Stimulated activated CD4-positive, alpha-beta T cell treated with anti-CD3 and anti-CD28 coated beads, Interleukin-4, amount 100 ng/mL, for 1 hour (primary cell): Measurements from ENCODE around the gene EFEMP1.

Source experiments
- DNase-seq: peaks from one replicate; pipeline ENCODE4 v3.0.0-alpha.2; 2020

The EFEMP1 gene

DNA sequence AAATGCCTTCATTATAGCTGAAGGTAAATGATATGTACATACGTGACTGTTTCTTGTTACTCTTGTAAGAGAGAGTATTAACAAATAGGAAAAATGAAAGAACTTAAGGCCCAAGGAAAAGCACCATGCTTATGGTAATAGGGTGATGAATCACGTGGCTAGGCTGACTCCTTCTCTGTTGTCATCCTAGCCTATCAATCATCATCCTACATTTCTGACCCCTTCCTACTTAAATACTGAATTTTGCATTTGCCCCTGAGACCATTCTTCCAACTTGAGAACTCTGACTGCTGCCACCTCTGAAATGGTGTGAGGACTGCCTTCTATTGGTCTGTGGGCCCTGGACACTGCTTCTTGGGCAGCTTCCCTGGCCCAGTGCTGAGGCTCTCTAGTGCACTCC, 28.9 kb downstream of the EFEMP1 start:
- DNase-seq, result no peak

DNA sequence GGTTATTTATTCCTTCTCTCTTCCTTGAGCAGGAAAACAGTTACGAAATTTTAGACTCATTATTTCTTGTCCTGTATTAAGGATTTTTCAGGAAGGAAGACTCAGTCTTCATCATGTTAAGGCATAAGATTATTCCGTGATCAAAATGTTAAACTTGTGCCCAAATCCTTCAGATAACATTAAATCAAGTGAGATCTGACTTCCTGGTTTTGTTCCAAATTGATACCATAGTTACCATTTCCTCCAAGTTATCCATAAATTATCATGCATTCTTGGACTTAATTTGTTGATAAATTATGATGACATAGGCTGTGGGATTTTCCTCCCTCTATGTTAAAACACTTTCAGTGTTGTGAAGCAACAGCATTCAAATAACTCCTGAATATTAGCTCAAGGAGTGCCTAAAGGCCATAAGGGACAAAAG, 31.9 kb downstream of the EFEMP1 start:
- DNase-seq, result no peak

DNA sequence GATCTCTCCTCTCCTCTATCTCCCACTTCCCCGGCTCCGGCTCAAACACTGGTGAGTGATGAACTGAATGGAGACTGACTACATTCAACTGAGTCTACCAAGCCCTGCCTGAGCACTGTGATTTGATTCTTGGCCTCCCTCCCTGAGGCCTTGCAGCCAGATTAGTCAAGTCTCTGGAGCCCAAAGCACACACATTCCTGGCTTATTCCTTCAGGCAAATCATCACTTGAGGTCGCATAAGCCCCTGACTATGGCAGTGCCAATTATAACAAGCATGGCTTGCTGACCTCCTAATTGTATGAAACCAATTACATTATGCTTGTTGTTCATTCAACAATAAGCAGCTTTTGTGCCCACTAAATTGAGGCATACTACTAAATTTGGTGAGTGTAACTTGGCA, 34.6 kb downstream of the EFEMP1 start:
- no peak for DNase-seq

DNA sequence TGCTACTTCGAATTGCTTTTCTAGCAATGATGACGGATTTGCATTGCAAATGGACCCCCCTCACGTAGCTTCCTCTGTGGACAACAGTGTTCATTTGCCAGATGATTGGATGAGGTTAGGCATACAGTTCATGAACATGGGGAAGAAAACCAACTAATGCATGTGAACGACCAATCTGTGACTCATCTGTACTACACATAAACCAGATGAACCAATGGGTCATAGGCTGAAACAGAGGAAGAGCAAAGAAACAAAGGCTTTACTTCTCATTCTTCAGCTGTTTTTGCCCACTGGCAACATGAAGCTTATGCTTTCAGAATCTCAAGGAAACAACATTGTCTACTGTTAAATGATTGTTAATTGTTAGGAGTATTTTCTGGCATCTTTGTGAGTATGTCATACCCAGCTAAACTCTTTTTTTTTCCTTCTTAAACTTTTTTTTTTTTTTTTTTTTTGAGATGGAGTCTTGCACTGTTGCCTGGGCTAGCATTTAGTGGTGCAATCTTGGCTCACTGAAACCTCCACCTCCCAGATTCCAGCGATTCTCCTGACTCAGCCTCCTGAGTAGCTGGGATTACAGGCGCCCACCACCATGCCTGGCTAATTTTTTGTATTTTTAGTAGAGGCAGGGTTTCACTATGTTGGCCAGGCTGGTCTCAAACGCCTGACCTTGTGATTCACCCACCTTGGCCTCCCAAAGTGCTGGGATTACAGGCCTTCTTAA, 35.5 kb downstream of the EFEMP1 start:
- no peak for DNase-seq

DNA sequence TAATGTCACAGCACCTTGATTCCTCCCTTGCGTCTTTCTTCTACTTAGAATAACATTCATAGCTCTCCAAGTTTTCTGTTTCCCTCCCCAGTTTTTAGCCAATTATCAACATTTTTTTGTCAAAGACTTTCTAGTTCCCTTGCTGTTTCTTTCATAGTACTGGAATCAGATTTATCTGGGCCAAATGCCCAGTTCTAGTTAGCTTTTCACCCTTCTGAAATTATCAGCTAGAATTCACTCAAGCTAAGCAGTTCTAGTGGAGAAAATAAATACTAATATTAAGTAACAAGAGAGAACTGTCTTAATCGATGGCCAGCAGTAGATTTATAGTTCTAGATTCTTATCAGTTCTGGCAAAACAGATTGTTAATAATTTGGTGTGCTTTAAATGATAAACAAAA, 36.2 kb downstream of the EFEMP1 start:
- DNase-seq, result no peak

DNA sequence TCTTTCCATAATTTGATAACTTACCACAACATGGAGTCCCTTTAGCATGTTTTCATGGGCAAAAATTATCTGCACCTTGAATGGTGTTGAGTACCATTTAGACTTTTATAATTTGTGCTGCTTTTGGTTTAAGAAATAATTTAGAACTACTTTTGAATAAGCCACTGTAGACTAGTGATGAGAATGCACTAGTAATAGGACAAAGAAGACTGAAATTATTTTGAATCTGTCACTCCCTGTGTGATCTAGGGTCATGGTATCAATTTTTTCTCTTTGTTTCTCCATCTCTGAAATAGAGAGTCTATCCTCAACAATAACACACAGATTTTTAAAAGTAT, 37.7 kb downstream of the EFEMP1 start:
- no peak for DNase-seq

DNA sequence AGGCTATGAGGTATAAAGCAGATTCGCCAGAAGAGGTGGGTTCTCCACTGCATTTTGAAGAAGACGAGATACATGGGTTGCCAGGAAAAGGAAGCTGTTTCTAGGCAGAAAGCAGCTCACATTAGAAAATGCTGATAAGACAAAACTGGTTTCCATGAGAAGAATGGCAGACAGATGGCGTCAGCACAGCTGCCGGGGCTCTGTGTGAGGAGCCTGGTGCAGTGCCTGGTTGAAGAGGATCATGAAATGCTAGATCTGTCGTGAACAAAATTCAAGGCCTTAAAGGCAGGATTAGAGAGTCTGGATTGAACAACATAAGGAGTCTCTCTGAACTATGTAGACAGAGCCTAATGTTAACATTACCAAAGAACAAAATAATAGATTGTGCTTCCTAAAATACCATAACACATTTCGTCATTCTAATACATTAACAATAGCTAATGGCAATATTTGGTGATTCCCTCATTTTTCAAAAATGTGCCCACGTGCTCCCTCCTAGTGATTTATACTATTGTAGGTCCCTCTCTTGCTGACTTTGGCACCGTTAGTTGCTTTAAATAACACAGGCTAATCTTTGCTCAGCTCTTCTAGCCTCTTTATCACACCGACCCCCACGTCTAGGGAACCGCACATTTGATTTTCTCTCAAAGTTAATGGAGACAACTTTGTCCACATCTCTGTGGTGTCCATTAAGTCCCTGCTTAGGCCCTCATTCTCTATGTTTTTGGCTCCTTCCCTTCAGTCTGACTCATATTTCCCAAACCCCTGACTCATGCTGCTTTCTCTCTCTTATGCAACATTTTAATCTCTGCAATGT, 38.2 kb downstream of the EFEMP1 start:
- DNase-seq, result no peak

DNA sequence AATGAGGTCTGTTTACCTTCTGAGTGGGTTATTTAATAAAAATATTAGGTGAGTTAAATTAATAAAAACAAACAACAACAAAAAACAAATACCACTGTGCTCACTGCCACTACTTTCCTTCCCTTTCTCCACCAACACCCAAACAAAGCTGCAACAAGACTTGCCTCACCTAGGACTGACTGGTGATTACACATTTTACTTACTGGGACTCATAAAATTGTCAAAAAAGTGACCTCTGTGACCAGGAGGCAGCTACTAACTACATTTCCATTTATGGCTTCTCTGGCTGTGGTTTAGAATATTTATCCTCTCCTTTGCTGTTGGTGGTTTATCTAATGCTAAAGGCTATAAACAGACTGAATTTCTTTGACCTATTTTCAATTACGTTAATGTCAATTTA, 39.8 kb downstream of the EFEMP1 start:
- DNase-seq, result no peak

DNA sequence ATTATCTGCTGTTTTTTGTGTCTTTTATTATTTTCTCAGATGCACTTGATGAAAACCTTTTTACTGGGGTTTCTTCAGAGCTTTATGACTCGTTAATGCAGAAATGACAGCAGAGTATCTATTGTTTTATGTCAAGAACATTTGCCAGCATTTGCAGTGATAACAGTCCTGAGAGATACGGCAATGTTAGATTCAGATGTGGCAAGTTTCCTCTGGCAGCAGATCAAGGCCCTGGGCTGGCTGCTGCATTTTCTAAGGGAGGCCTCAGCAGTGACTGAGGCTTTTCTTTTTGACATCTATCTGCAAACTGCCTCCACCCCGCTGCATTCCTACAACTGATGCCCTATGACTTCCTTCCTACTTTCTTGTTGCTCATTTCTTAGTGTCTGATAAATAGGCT, 40.2 kb downstream of the EFEMP1 start:
- DNase-seq, result no peak

DNA sequence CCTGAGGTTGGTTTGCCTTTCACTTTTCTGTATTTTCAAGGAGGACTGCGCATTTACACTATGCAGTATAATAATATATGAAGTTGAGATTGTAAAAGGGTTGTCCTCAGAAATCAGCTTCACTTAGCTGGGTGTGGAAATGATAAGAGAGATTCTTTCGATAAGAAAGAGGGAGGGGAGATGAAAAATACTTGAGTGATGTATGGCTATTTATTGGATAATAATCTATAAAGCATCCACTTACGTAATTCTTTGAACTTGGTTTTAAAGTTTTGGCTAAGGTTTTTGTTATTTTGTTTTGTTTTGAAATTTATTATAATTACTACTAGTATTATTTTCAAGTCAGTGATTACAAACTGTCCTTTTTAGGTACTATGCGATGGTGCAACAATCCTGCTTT, 40.6 kb downstream of the EFEMP1 start:
- DNase-seq, result no peak

DNA sequence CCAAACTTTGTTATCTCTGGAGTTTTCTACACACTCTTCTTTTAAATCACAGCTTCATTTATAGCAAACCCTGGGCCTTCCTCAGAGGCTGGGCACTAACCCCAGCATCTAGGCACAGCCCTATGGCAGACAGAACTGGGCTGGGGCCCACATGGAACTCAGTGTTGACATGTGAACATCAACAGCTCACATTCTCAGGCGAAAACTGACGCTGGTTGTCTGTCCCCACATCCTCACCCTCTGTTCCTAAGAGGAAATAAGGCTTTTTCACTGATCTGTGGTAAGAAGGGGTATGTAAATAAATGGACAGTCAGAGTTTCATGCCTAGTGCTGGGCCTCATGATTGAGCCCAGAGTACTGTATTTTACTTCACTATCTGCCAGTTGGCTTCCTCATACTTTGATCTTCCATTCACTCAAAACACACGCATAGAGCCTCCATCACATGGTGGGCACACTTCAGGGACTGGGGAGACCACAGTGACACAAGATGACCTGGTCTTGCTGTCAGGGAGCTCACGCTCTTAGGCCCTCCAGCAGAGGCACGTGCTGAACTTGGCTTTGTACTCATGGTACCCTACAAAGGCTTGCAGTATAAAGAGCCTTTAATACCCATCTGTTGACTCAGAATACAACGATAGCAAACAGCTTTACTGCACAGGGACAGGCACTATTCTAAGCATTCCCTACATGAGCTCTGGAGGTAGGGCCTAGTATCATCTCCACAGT, 43.0 kb downstream of the EFEMP1 start:
- no peak for DNase-seq

DNA sequence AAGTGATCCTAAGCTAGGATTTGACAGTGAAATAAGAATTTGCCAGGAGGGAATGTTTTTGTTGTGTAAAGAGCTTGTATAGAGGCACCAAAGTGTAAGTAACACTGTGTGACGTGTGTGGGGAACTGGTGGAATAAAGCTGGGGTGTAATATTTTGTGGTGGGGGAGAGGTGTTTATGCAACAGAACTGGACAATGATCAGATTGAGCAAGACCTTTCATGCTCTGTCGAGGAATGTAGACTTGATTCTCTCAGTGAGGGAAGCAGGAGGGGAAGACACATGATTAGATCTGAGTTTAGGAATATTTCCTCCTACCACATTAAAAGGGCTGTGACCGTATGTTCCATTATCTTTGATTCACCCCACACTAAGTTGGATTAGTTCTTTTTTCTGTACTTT, 43.6 kb downstream of the EFEMP1 start:
- no peak for DNase-seq

DNA sequence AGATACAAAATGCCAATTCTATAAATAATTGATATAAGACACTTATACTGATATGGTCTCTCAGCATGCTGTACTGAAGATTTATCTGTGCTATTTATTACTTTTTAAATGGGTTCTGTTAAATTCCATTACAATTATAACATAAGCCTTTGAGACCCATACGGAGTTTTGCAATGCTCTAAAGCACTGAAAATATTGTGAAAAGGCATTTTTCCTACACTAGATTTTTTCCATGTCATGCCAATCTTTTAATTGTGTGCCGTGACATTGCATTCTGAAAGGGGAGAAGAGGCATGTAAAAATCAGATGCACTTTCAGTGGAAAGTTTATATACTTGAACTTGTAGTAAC, 46.5 kb downstream of the EFEMP1 start:
- DNase-seq, result no peak

DNA sequence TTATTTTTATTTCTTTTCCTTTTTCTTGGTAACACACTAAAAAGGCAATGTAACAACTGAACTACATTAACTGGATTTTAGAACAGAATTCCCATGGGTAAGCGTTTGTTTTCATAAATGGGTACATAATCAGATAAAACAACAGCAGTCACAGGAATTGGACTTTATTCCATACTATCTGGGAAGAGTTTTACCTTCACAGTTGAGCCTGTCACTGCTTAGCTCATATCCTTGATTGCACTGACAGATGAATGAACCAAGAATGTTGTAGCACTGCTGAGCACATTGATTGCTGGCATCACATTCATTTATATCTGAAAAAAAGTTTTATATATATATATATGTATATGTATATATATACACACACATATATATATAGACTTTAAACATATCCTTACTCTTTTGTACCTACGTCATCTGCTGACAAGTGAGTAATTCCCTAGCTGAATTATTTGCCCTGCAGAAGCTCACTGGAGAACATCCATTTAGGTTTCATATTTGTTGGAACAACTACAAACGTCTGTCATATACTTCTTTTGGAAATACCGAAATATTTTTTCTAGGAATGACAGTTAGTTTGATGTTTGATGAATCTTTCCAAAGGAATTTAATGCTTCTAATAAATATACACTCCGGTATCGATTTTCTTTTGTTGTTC, 47.0 kb downstream of the EFEMP1 start:
- no peak for DNase-seq

DNA sequence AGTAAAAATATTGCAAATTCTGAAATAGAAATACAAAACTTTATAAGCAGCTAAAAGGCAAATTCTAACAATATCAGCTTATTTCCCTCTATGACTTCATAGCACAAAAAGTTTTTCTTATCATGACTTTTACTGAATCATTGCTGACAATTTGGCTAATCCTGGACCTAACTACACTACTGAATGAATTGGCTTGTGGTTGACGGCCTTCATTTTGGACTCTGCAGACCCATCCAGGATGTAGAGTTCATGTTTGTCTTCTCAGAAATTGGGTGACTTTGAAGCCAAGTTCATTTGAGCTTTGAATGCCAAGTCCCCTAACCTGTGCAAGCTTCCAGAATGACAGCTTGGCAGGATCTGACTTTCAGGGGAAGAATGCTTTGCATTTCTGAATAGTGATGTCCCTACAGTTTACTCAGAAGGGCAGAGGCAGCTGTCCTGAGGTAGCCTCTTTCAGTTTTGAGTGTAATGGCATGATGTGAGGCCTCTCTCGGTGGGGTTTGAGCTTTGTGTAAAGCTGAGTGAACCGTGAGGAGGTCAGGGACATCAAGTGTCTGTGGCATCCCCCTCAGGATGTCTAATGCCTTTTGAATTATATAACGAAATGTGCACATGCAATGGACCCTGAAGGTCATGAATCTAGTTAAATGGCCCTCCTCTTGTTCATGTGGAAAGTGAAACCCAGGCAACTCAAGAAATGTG, 48.0 kb downstream of the EFEMP1 start:
- DNase-seq, result no peak

DNA sequence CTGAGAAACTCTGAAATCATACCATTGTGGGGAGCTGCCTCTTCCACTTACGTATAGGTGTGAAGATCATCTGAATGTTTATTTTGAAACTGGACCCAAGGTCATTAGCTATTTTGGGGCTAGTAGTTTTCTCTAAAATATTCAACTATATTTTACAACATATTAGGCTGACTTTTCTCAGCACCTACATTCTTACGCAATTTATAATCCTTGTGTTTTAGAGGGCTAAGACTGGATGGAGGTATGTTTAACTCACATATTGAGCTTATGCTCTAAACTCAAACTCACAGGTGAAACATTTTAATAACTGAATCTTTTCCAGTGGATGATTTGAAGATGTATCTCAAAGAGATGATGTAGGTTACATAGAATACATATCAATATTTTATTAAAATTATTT, 49.2 kb downstream of the EFEMP1 start:
- no peak for DNase-seq

DNA sequence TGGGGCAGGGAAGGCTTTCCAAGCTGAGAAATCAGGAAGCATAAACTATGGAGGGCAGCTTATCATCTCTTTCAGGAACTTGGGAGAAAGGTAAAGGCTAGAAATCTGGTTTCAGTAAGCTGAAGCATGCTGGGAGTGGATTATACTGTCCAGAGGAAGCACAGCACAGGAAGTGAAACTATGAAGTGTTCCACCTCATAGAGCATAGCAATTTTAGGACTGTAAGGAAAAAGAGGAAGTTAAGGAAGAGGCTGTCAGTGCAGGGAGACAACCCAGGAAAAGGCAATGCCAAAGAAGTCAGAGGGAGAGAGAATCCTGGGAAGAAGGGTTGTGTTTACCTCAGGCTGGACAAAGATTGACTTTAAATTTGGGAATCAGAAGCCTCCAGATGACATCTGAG, 51.9 kb downstream of the EFEMP1 start:
- DNase-seq, result no peak

DNA sequence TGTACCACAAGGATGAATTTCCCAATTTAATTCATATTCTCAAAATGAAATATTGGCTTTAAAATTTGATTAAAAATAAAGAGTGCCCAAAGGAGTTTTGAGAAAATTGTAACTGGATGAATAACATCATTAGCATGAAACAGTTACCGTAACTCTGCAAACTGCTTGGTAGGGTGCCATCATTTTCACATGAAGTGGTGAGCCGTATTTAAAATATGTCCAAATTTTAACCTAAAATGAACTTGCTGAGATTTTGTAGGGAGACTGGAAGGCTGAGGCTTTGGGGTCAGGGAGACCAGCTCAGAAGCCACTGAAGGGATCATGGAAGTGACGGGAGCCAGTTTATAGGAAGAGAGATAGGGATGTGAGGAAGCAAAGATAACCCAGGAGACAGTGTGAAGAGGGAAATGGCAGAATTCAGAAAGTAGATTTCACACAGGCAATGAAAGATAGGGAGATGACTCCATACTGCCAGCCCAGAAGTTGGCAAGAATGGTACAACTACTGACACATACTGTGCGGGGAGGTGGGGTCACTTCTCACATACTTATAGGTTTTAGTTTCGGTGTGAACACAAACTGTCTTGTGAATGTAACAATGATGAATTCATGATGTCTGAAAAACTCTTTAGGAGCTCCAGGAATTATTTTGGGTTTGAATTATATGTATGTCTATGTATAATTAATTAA, 53.8 kb downstream of the EFEMP1 start:
- DNase-seq, result no peak

DNA sequence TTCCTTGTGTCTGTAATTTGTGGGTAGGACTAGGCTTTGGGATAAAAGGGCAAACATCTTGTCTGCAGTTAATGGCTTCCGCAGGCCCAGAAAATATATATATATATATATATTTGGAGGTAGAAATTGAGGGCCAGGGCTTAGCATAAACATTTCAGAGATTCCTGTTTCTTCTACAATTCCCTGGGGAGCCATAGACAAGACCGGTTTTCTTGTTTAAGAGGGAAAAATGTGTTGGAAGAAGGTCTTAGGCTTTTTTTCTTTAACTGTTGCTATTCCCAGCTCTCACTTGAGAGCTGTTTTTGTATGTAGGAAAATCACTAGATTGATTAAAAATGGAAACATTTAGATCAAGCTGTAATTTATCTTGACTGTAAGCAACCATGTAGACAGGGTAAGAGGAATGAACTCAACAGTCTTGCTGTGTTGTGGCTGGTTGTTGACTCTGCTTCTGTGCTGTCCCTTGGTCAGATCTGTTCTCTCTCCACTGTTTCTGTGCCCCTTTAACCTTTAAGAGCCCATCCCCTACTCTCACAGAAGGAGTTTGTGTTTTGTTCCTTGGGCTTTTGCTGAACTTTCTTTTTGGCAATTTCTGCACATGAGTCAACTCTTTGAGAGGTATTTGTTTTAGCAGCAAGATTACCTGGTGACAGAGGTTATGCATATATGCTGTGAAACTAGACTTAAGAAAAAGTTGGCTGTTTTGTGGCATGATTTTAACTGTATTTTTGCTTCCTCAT, 58.3 kb downstream of the EFEMP1 start:
- no peak for DNase-seq

DNA sequence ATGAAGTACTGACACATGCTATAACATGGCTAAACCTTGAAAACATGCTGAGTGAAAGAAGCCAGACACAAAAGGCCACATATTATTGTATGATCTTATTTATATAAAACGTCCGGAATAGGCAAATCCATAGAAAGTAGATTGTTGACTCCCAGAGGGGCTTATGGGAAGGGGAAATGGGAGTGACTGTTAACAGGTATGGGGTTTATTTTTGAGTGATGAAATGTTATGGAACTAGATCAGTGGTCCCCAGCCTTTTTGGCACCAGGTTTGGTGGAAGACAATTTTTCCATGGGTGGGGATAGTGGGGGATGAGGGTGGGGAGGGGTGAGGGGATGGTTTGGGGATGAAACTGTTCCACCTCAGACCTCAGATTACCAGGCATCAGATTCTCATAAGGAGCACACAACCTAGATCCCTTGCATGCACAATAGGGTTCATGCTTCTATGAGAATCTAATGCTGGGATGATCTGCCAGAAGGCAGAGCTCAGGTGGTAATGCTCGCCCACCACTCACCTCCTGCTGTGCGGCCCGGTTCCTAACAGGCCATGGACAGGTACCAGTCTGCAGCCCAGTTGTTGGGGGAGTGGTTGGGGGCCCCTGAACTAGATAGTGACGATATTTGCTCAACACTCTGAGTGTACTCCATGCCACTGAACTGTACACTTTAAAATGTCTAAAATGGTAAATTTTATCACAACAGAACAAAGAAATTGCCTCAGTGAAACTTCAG, 59.1 kb downstream of the EFEMP1 start:
- no peak for DNase-seq
